ENCODE data around the gene CDC42BPA.

The CDC42BPA gene

DNA sequence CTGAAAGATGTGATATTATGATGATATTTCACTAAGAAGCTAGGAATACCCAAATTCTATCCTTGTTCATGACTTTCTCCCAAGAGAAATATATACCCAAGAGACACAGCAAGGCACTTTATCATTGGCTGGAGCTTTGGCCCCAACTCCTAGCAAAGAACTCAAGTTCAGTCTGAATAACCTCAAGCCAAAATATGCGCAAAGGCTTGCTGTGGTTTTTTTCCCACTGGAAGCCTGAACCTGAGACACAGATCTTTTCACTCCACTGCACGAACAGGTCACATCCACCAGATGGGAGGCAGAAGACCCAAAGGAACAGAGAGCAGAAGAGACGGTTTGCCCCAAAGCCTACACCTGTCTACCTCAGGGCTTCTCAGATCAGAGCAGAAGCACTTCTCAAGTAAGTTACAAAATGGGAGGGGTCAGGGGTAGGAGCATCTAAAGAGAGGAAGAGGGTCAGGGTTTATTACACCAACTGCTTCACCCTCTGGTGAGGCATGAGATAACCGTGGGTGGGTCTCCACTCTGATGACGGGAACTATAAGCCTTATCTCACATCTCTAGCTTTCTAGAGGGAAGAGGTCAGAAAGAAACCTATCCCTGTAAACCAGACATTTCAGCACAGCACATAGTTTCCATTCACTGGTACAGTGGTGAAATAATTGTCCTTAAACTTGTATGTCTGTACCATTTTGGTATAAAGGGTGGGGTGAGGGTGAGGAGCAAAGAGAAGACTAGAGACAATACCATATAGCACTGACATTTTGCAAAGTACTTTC is 17.1 kb upstream of the CDC42BPA start:
- DNase-seq (ENCODE audit: low spot score) = no peak

GRCh38 chr1:227333423-227333822 is 15.1 kb upstream of the CDC42BPA start:
- DNase-seq (ENCODE audit: low spot score) = no peak

DNA sequence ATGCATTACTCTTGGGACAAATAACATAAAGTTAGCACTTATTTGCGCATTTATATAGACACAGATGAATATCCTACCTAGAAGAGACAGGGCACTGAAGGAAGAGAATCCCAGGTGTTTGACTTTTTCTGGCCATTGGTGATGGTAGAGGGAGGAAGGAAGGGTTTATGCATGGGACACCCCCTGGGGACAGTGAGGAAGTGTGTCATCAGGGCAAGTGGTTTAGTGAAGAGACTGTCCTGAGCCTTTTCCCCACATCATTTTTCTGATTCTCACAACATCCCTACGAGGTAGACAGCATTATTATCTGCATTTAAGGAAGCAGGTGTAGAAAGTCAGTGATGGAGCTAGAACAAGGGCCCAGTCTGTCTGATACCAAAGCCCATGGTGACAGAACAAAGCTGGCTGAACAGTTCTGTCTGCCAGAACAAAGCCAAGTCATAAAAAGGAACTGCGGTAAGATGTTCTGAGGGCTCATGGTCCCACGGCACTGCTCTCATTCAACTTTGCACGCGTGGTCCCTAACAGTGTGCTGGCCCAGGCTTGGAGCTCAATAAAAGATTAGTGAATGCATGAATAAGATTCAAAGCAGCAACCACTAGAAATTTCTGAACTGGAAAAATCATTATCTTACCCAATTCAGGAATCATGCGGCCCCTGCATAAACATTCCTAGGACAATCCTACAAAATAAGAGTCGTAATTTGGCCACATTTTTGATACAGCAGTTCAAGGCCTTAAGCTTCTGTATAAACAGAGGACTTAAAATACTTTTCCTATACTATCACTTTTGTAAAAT is 12.2 kb upstream of the CDC42BPA start:
- no peak for DNase-seq (ENCODE audit: low spot score)

GRCh38 chr1:227328405-227329019 is 10.2 kb upstream of the CDC42BPA start:
- DNase-seq (ENCODE audit: low spot score) = no peak

GRCh38 chr1:227325156-227325555 is 6.9 kb upstream of the CDC42BPA start:
- no peak for DNase-seq (ENCODE audit: low spot score)

DNA sequence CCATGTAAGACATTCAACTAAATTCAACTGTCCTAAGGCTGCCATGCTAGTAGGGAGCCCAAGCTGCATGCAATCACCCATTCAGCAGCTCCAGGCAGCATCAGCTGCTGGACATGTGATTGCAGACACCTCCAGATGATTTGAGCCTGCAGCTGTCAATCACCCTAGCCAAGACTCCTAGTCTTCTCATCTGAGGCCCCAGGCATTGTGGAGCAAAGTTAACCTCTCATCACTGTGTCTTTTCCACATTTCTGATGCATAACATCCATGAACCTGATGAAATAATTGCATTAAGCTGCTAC is 5.6 kb upstream of the CDC42BPA start:
- DNase-seq (ENCODE audit: low spot score) = no peak

- no peak for DNase-seq (ENCODE audit: low spot score)
Observed at GRCh38 chr1:227323171-227323966, 5.1 kb upstream of the CDC42BPA start.

- DNase-seq (ENCODE audit: low spot score) = no peak
Observed at GRCh38 chr1:227322376-227322775, 4.1 kb upstream of the CDC42BPA start.

- DNase-seq (ENCODE audit: low spot score) = no peak
Observed at GRCh38 chr1:227321035-227321434, 2.7 kb upstream of the CDC42BPA start.

DNA sequence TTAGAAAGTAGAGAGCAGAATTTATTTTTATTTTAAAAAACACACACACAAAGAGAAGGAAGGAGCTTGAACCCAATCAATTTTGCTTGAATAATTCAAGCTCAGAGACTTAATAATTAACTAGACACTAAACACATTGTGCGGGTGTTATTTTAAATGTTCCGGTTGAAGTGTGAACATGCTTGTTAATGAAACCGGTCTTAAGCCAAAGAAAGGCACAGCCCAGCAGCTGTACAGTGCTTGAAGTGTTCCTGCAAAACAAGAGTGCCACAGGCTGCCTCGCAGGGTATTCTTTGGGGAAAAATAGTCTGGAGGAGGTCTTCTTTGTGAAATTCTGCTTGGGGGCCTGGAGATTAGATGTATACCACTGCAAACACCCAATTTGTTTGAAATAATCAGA is 2.2 kb upstream of the CDC42BPA start:
- no peak for DNase-seq (ENCODE audit: low spot score)

GRCh38 chr1:227318853-227319607 is 738 bp upstream of the CDC42BPA start:
- peak; percentile 63 for DNase-seq (ENCODE audit: low spot score)

- peak; percentile 71 for DNase-seq (ENCODE audit: low spot score)
Observed at GRCh38 chr1:227317523-227318015, 723 bp downstream of the CDC42BPA start.

GRCh38 chr1:227317011-227317451 is 1.3 kb downstream of the CDC42BPA start:
- peak; percentile 13 for DNase-seq (ENCODE audit: low spot score)

- no peak for DNase-seq (ENCODE audit: low spot score)
Observed at GRCh38 chr1:227316456-227316855, 1.8 kb downstream of the CDC42BPA start.

DNA sequence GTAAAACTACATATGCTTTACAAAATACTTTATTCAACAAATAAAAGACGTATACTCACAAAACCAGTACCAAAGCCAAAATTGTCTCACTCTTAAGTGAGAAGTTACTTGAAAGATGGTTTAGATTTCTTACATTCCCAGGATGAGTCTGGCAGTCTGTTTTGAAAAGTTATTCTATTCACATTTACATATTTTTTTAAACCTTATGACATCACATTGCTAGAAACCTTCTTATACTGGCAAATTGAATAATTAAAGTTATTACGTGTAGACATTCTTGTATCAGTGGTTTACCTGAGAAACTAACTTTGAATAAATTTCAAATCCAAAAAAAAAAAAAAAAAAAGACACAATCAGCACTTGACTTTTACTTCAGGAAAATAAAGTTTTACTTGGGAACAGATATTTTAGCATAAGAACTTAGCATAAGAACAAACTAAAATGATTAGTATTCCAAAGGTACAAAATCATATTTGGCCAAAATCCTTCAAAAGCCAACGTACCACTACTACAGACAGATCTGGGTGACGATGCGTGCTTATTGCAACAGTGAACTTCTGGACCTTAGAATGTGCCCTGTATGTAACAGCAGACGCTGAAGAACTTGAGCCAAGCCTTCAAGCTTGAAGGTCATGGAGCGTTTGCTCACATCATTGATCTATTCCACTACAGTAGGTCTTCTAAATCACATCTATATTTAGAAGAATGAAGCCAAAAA is 2.5 kb downstream of the CDC42BPA start:
- DNase-seq (ENCODE audit: low spot score) = peak; percentile 12

DNA sequence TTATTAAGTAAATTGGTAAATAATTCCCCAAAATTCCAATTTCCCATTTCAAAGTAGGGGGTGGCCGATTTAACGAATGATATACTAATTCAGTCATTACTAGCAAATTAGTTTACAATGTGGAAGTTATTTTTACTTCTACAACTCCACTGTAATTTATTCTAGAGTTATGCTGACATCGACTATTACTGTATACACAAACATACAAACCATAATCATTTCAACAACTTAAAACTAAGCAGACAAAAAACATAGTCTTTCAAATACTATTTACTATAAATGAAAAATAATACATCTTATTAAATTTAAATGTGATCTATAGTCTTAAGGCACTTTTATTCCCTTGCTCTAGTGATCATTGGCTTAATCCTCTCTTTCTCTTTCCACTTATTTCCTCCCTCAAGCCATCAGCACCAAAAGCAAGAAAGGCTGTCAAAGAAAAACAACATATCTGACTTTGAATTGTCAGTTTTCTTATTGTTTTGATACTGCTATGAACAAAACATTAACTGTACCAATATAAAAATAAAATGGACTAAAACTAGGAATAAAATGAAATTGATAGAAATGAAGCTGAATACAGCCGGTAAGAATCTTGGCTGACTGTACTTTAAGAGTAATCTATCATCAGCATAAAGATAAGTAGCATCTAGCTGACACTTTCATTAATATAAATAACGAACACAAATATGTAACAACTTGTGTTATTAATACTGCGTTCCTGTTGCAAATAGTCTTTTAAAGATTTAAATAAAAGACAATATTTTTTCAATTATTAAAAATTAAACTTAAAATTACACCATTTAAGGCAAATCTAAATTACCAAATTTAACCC is 4.1 kb downstream of the CDC42BPA start:
- no peak for DNase-seq (ENCODE audit: low spot score)

DNA sequence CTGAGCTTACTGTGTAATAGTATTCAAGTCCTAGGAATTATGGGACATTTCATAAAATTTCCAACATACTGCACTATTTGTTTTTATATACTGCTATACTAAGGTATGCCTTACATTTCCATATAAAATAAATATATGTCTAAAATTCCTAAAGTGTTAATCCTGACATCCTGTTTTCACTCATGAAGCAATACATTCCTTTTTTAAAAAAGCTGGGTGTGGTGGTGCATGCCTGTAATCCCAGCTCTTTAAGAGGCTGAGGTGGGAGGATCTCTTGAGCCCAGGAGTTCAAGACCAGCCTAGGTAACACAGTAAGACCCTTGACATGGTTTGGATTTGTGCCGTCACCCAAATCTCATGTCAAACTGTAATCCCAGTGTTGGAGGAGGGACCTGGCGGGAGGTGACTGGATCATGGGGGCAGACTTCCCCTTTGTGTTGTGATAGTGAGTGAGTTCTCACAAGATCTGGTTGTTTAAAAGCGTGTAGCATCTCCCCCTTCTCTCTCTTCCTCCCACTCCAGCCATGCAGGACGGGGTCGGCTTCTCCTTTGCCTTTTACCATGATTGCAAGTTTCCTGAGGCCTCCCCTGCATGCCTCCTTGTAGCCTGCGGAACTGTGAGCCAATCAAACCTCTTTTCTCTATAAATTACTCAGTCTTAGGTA is 5.8 kb downstream of the CDC42BPA start:
- no peak for DNase-seq (ENCODE audit: low spot score)

DNA sequence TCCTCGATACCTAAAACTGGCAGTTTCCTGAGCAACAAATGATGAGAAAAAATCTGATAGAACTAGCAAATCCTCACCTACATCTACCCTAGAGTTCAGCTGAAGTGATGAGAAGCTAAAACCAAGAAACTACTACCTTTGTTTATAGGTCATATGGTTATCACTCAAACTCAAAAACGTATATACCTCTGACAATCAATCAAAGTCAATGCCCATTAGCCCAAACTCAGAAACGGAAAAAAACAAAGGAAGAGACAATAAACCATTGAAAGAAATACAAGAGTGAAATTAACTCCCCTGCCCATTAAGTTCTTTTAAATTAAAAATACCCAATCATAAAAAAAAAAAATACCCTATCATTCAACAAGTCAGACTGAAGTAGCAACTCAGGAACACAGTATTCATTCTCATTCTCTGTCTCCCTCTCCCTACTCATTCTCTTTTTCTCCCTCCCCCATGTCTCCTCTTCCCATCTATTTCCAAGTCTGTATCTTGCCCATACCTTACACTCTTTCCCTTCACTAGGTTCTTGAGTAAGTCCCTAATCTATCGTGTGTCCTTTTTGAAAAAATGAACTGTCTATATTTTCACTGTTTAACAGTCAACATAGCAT is 6.8 kb downstream of the CDC42BPA start:
- DNase-seq (ENCODE audit: low spot score) = no peak
